WTC11 (cell line): ENCODE measurements around the gene YWHAH. TPM values are rescaled to one million over a fixed set of nuclear protein-coding genes. Genes with fewer than 3 reads are reported as not detected.
A peak's percentile ranks its signal among the peaks of the same experiment; 100 is the strongest.

ENCODE experiments used
- ATAC-seq: fragments of 200-7000 bp; cut with Tn5 transposase; 2 replicates; pipeline ENCODE4 v1.10.0; 2021; ENCODE audit warnings: mild to moderate bottlenecking, moderate library complexity
- CTCF ChIA-PET: fragments of 300-600 bp; sonication (Branson Sonifier 250); formaldehyde crosslinking; loops from one replicate; lab custom pipeline; 2021; ENCODE audit warnings: antibody characterized with exemption; lab: Charles Lee
- POLR2A ChIA-PET: fragments of 350-600 bp; sonication (Branson Sonifier 250); formaldehyde crosslinking; loops from one replicate; lab custom pipeline; 2021; ENCODE audit warnings: antibody characterized with exemption; lab: Charles Lee
- DNase-seq: peaks from one replicate; pipeline ENCODE4 v3.0.0; 2021; ENCODE audit warnings: low spot score
- H3K27ac Mint-ChIP-seq: 2 replicates; pipeline ENCODE4 v1.8.0; 2021; ENCODE audit warnings: mixed read lengths
- H3K27me3 Mint-ChIP-seq: 2 replicates; pipeline ENCODE4 v1.8.0; 2021; ENCODE audit warnings: low read depth, mild to moderate bottlenecking, moderate library complexity, mixed read lengths
- H3K36me3 Mint-ChIP-seq: 2 replicates; pipeline ENCODE4 v1.8.0; 2021; ENCODE audit warnings: mixed read lengths
- H3K4me1 Mint-ChIP-seq: 2 replicates; pipeline ENCODE4 v1.8.0; 2022; ENCODE audit warnings: mixed read lengths
- H3K4me3 Mint-ChIP-seq: 2 replicates; pipeline ENCODE4 v1.8.0; 2021; ENCODE audit warnings: mild to moderate bottlenecking, moderate library complexity, mixed read lengths
- H3K9me3 Mint-ChIP-seq: 2 replicates; pipeline ENCODE4 v1.8.0; 2021; ENCODE audit warnings: mixed read lengths
- ATF3 ChIP-seq: sonication (generic); formaldehyde crosslinking; conservative IDR thresholded peaks from 2 replicates; pipeline ENCODE4 v1.8.1; 2022; ENCODE audit warnings: mild to moderate bottlenecking, missing genetic modification reagents
- ATF6 ChIP-seq: sonication (generic); formaldehyde crosslinking; IDR thresholded peaks from 2 replicates; pipeline ENCODE4 v1.8.1; 2023; ENCODE audit warnings: mild to moderate bottlenecking, missing genetic modification reagents
- CREM ChIP-seq: sonication (generic); formaldehyde crosslinking; IDR thresholded peaks from 2 replicates; pipeline ENCODE4 v1.8.1; 2022; ENCODE audit warnings: mild to moderate bottlenecking, missing genetic modification reagents, moderate library complexity
- E2F5 ChIP-seq: sonication (generic); formaldehyde crosslinking; IDR thresholded peaks from 2 replicates; pipeline ENCODE4 v1.8.1; 2022; ENCODE audit warnings: mild to moderate bottlenecking, moderate library complexity, missing genetic modification reagents
- FOXJ3 ChIP-seq: sonication (generic); formaldehyde crosslinking; IDR thresholded peaks from 2 replicates; pipeline ENCODE4 v1.9.0; 2021; ENCODE audit warnings: missing genetic modification reagents, mild to moderate bottlenecking, borderline replicate concordance
- FOXP1 ChIP-seq: sonication (generic); formaldehyde crosslinking; IDR thresholded peaks from 2 replicates; pipeline ENCODE4 v1.8.0; 2022; ENCODE audit warnings: missing genetic modification reagents, mild to moderate bottlenecking, moderate library complexity, borderline replicate concordance
- IRF1 ChIP-seq: sonication (generic); formaldehyde crosslinking; IDR thresholded peaks from 2 replicates; pipeline ENCODE4 v1.8.0; 2023; ENCODE audit warnings: missing genetic modification reagents
- NFYB ChIP-seq: sonication (generic); formaldehyde crosslinking; conservative IDR thresholded peaks from 2 replicates; pipeline ENCODE4 v1.8.0; 2022; ENCODE audit warnings: low read depth, missing genetic modification reagents
- NR2C2 ChIP-seq: sonication (generic); formaldehyde crosslinking; IDR thresholded peaks from 2 replicates; pipeline ENCODE4 v1.8.0; 2022; ENCODE audit warnings: mild to moderate bottlenecking, missing genetic modification reagents
- OVOL2 ChIP-seq: fragments of 250-450 bp; sonication (Bioruptor Pico); IDR thresholded peaks from 2 replicates; pipeline ENCODE4 v1.9.0; 2021; ENCODE audit warnings: mild to moderate bottlenecking, borderline replicate concordance
- SOX15 ChIP-seq: fragments of 250-450 bp; sonication (Bioruptor Pico); IDR thresholded peaks from 2 replicates; pipeline ENCODE4 v1.9.0; 2021; ENCODE audit warnings: mild to moderate bottlenecking
- SP1 ChIP-seq: sonication (generic); formaldehyde crosslinking; conservative IDR thresholded peaks from 2 replicates; pipeline ENCODE4 v1.8.1; 2022; ENCODE audit warnings: missing genetic modification reagents
- STAT6 ChIP-seq: sonication (generic); formaldehyde crosslinking; conservative IDR thresholded peaks from 2 replicates; pipeline ENCODE4 v1.8.1; 2023; ENCODE audit warnings: mild to moderate bottlenecking, low read depth, missing genetic modification reagents, moderate library complexity
- TCF7 ChIP-seq: sonication (generic); formaldehyde crosslinking; IDR thresholded peaks from 2 replicates; pipeline ENCODE4 v1.8.0; 2022; ENCODE audit warnings: mild to moderate bottlenecking, low read depth, missing genetic modification reagents, moderate library complexity
- USF1 ChIP-seq: sonication (generic); formaldehyde crosslinking; IDR thresholded peaks from 2 replicates; pipeline ENCODE4 v1.8.0; 2022; ENCODE audit warnings: mild to moderate bottlenecking, missing genetic modification reagents
- ZBTB43 ChIP-seq: sonication (generic); formaldehyde crosslinking; IDR thresholded peaks from 2 replicates; pipeline ENCODE4 v1.8.1; 2023; ENCODE audit warnings: mild to moderate bottlenecking, missing genetic modification reagents
- ZMAT4 ChIP-seq: fragments of 250-450 bp; sonication (Bioruptor Pico); IDR thresholded peaks from 2 replicates; pipeline ENCODE4 v1.9.0; 2021; ENCODE audit warnings: mild to moderate bottlenecking
- ZNF121 ChIP-seq: sonication (generic); formaldehyde crosslinking; IDR thresholded peaks from 2 replicates; pipeline ENCODE4 v1.8.0; 2023; ENCODE audit warnings: missing genetic modification reagents
- ZNF219 ChIP-seq: sonication (generic); formaldehyde crosslinking; IDR thresholded peaks from 2 replicates; pipeline ENCODE4 v1.8.0; 2023; ENCODE audit warnings: missing genetic modification reagents, mild to moderate bottlenecking, borderline replicate concordance
- ZNF671 ChIP-seq: fragments of 250-450 bp; sonication (Bioruptor Pico); IDR thresholded peaks from 2 replicates; pipeline ENCODE4 v1.8.0; 2021; ENCODE audit warnings: mild to moderate bottlenecking
- total RNA-seq: library from RNA; stranded (reverse); gene quantifications from 3 replicates; pipeline ENCODE4 v1.2.3, GENCODE V29; 2021

YWHAH gene
- total RNA-seq, 1 experiment from 2014 or later: 203 TPM

GRCh38 chr22:31954535-31955523 lies 10.5 kb downstream of the YWHAH start (continued):
- TF ChIP-seq FOXP1 (CRISPR knock-in tag) (no peak), ATF3 (no peak), ZMAT4 (no peak), FOXJ3 (CRISPR knock-in tag) (no peak), STAT6 (CRISPR knock-in tag) (no peak)

GRCh38 chr22:31956360-31956759 lies 12.0 kb downstream of the YWHAH start:
- POLR2A ChIA-PET: interaction anchor here (1.1 to 1.3 kb wide), 2 partner anchors 13 to 204 kb away, joined by 3 to 4 read pairs; no protein-coding TSS in a partner anchor
- ATAC-seq: no peak
- H3K4me1 Mint-ChIP-seq: peaks cover 62% of the 10 kb centered on the region
- no peaks in the 10 kb centered on the region for H3K9me3 Mint-ChIP-seq
- CTCF ChIA-PET: interaction anchor here (9.0 kb wide), 1 partner anchor 14 kb away, joined by 107 read pairs; no protein-coding TSS in a partner anchor
- TF ChIP-seq SP1 (CRISPR knock-in tag): no peak
- TF ChIP-seq E2F5 (CRISPR knock-in tag): no peak
- no peak for TF ChIP-seq OVOL2 (CRISPR knock-in tag)
- TF ChIP-seq SOX15 (CRISPR knock-in tag): no peak
- no peak for TF ChIP-seq NR2C2 (CRISPR knock-in tag)
- TF ChIP-seq IRF1: no peak
- no peak for TF ChIP-seq ZNF671
- no peak for TF ChIP-seq ATF6 (CRISPR knock-in tag)
- no peaks in the 10 kb centered on the region for H3K27me3 Mint-ChIP-seq
- no peak overlapping the region for H3K4me3 Mint-ChIP-seq
- H3K36me3 Mint-ChIP-seq: peaks cover 29% of the 10 kb centered on the region
- H3K27ac Mint-ChIP-seq: peak overlapping the region; percentile 39
- DNase-seq: no peak

GRCh38 chr22:31957970-31958594 lies 13.7 kb downstream of the YWHAH start:
- ChIA-PET CTCF (interaction anchor here (0.7 to 9.0 kb wide), 3 partner anchors 13 to 401 kb away, joined by 3 to 107 read pairs (median 3); no protein-coding TSS in a partner anchor), POLR2A (interaction anchor here (0.6 kb wide), 1 partner anchor 9 kb away, joined by 4 read pairs; no protein-coding TSS in a partner anchor)
- DNase-seq (no peak), ATAC-seq (no peak)
- Mint-ChIP-seq H3K9me3 (no peaks in the 10 kb centered on the region), H3K4me3 (no peak overlapping the region), H3K27me3 (no peaks in the 10 kb centered on the region), H3K27ac (peak overlapping the region; percentile 57; the same call in 1 of the 2 replicates), H3K36me3 (peaks cover 29% of the 10 kb centered on the region), H3K4me1 (peaks cover 45% of the 10 kb centered on the region)
- TF ChIP-seq ZNF219 (no peak), NFYB (CRISPR knock-in tag) (no peak), USF1 (CRISPR knock-in tag) (no peak), ZNF121 (CRISPR knock-in tag) (no peak), CREM (CRISPR knock-in tag) (no peak), ZBTB43 (CRISPR knock-in tag) (no peak), TCF7 (no peak)
